Suprapubic skin (tissue), 4 donors: Measurements from ENCODE around the gene MTMR2.

ENCODE experiments used
- CTCF ChIP-seq, 2 donors: fragments of 200-600 bp in 1 of 2; fragments of 450-650 bp in 1 of 2; sonication (generic) in 1 of 2; IDR thresholded peaks; one replicate each; pipeline ENCODE4 v1.5.1; 2016 to 2019; ENCODE audit warnings: antibody characterized with exemption in 2 of 2, mild to moderate bottlenecking in 1 of 2, moderate library complexity in 1 of 2
- EP300 ChIP-seq: sonication (generic); formaldehyde crosslinking; IDR thresholded peaks from one replicate; pipeline ENCODE4 v1.6.1; 2017; ENCODE audit warnings: antibody characterized with exemption
- POLR2A ChIP-seq, 2 donors: fragments of 450-650 bp; IDR thresholded peaks; one replicate each; pipeline ENCODE4 v1.6.1; 2017; ENCODE audit warnings: antibody characterized with exemption in 2 of 2, mild to moderate bottlenecking in 2 of 2, moderate library complexity in 2 of 2
- POLR2AphosphoS5 ChIP-seq, 3 donors: sonication (generic); formaldehyde crosslinking; IDR thresholded peaks; one replicate each; pipeline ENCODE4 v1.6.1; 2017; ENCODE audit warnings: antibody characterized with exemption in 3 of 3

GRCh38 chr11:95925011-95925410 is 1.1 kb upstream of the MTMR2 start:
- TF ChIP-seq CTCF (IDR thresholded peaks at IDR 0.05) (no peak), POLR2A (IDR thresholded peaks at IDR 0.05) (no peak), POLR2AphosphoS5 (IDR thresholded peaks at IDR 0.05) (no peak), EP300 (no peak)
